Measurements from ENCODE around the gene MATN1.
A peak's percentile ranks its signal among the peaks of the same experiment; 100 is the strongest.

MATN1 gene

DNA sequence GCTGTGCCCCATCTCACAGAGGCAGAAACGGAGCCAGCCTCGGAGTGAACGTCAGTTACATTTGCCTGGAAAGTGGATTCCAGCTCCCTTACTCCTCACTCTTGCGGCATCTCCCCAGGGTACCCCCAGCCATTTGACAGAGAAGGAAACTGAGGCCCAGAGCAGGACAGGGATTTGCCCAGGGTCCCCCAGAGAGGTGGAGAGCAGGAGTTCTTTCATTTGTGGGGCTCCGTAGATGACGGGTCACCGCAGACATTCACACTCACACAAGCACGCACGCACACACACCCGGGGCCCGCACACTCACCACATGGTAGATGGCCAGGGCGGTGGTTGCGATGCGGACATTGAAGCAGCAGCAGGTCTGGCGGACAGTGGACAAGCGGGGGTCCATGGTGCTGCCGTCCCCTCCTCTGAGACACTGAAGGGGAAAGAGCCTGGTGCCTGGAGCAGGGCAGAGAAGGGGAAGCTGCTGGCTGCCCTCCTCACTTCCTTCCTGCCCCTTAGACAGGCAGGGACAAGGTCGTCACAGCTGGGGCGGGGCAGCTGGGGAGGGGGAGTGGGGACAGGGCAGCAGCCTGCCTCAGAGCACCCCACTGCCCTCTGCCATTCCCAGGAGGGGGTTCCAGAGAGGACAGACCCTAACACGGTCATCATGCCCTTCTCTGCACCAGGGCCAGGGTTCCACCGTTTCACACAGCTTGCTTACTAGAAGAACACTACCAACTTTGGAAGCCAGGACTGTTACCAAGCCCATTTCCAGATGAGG is 34.2 kb upstream of the MATN1 start, which contains the start of gene LAPTM5:
Gene LAPTM5, minus strand, starts transcription at position 423 of the 769 bp plus-strand sequence. Its CDS starts 29 bp downstream, at position 394.
- DNase-seq: peak; percentile 73

DNA sequence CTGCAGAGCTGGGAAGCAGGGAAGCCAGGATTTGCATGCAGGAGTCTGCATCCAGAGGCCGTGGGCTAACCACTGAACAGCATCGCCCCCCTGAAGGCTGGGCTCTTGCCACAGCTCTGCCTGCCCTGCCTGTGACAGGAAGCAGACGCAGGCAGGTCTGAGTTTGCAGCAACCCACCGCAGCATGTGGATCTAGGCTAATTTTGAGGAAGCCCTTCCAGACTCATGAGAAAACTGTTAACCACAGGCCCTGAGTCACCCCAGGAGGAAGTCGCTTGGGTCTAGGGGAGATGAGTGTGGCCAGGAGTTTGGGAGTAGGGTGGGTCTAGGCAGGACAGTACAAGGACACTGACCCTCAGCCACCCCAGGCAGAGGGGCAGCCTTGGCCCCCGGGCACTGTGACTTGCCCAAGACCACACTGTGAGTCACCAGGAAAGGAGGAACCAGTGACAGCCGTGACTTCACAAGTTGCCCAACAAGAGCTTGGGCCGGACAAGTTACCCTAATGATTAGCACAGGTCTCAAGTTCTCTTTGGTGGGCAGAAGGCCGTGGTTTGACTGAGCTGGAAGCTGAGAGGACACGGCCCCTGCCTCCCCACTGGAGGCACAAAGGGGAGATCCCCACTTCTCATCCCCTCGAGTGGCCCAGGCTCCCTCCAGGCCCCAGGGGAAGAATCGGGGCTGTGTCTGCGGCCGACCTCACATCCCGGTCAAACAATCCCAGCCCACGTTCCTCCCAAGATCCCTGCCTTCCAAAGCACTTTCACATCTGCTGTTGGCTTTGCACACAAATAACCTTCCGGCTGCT is 33.4 kb upstream of the MATN1 start:
- peak; percentile 94 for DNase-seq

- no peak for DNase-seq
Measured at GRCh38 chr1:30756206-30756544, 32.8 kb upstream of the MATN1 start.

DNA sequence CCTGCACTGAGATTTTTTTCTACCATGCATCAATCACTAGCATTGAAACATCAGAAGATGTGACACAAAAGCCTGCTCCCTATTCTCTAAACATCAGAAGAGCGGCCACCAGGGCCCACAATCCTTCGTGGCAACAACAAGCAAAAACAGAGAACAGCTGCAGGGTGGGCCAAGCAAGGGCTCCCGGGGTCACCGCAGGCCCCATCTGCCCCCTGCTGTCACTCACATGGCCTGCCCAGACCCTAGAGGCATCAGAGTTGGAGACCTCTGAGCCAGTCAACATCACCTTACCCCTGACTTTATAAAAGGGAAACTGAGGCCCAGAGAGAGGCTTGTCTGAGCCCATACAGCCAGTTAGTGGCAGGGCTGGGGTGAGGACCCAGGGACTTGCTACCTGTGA is 32.4 kb upstream of the MATN1 start:
- DNase-seq: no peak

GRCh38 chr1:30755334-30755733 is 31.9 kb upstream of the MATN1 start:
- DNase-seq: no peak

- no peak for DNase-seq
Measured at GRCh38 chr1:30754684-30755171, 31.3 kb upstream of the MATN1 start.

DNA sequence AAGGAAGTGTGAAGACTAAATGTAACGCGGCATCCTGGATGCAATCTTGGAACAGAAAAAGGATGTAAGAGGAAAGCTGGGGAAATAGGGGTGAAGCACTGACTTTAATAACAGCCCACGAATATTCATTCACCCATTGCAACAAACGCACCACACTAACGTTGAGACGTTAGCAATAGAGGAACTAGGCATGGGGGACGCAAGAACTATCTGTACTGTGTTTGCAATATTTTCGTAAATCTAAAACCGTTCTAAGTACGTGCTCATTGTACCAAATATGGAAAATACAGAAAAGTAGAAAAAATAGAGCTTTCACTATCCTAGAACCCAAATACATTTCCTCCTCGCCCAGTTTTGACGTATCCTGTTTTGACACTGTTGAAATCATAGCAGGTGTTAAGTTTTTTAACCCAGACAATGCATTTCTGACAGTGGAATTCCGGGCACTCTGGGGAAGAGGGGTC is 30.3 kb upstream of the MATN1 start:
- DNase-seq: no peak

DNA sequence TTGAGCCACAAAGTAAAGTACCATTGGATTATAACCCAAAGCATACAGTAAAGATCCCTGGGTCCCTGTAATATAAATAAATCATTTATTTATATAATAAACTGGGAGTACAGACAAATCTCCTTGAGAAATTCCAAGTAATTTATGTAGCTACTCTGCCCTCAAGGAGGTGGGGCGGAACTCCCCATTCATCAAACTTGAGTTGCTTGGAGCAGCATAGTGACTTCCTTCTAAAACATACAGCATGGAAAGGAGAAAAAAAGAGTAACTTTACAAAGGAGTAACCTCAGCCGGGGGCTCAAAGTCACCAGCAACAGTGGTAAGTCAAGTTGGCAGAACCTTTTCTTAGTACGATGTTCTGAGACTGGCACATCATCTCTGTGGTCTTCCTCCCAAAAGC is 29.7 kb upstream of the MATN1 start:
- no peak for DNase-seq

DNA sequence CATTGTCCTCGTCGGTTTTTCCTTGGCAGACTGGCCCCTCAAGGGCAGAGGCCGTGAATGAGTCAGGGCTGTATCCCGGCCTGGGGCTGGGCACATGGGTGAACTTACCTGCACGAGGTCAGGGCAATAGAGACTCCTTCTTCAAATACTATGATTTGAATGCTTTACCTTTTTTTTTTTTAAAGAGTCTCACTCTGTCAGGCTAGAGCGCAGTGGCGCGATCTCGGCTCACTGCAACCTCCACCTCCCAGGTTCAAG is 29.2 kb upstream of the MATN1 start:
- DNase-seq: no peak

DNA sequence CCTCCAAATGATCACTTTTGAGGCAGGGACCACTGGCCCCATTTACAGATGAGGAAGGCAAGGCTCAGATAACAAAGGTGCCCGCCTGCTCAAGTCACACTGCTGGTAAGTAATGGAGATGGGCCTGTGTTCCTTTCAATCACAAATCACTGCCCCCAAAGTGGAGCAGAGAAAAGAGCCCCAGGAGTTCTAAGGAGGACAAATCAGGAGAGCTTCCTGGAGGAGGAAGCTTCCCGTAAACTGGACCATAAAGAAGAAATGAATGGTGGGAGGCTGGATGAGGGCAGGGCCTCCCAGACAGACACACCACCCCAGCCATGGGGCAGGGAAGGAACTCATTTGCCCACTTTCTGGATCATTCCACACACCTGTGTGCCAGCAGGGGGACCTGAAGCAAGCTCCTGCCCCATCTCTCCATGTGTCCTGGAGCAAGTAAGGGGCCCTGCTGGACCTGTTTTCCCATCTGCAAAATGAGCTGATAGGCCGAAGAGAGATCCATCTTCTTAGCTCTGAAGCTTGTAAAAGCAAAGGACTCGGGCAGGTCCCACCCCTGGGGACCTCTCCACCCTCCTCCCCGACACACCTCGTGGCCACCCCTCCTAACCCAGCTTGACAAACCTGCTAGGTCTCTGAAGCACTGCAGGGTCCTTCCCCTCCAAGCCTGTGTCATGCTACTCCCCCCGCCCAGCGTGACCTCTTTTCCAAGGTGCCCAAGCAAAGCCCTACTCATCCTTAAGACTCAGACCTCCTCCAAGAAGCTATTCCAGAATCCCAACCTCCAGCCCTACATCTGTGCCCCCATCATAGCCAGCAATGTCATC is 28.7 kb upstream of the MATN1 start:
- DNase-seq: no peak

DNA sequence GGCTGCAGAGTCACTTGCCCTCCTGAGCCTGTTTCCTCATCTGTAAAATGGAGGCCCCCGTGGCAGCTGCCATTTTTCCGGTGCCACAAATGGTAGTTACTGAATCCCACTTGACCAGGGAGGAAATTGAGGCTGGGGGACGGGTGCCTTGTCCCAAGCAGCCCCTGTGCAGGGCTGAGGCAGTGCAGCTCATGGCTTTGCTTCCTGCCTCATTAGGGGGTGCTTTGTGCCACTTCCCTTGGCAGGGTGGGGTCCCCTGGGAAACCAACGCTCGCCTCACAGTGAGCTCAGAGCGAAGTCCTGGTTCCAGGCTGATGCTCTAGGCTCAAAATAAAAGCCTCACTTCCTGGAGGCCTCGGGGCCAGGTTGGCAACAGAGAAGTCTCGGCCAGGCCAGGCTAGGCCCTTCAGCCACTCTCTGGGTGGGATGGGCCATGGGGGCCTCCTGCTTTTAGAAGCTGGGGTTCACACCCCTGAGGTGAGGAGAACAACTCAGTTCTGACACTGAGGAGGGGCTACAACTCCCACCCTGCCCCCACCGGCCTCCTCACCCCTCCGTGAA is 27.4 kb upstream of the MATN1 start:
- DNase-seq: no peak

- DNase-seq: no peak
Measured at GRCh38 chr1:30749691-30750583, 26.6 kb upstream of the MATN1 start.

- no peak for DNase-seq
Measured at GRCh38 chr1:30748699-30749401, 25.5 kb upstream of the MATN1 start.

- DNase-seq: no peak
Measured at GRCh38 chr1:30748098-30748698, 24.8 kb upstream of the MATN1 start.

DNA sequence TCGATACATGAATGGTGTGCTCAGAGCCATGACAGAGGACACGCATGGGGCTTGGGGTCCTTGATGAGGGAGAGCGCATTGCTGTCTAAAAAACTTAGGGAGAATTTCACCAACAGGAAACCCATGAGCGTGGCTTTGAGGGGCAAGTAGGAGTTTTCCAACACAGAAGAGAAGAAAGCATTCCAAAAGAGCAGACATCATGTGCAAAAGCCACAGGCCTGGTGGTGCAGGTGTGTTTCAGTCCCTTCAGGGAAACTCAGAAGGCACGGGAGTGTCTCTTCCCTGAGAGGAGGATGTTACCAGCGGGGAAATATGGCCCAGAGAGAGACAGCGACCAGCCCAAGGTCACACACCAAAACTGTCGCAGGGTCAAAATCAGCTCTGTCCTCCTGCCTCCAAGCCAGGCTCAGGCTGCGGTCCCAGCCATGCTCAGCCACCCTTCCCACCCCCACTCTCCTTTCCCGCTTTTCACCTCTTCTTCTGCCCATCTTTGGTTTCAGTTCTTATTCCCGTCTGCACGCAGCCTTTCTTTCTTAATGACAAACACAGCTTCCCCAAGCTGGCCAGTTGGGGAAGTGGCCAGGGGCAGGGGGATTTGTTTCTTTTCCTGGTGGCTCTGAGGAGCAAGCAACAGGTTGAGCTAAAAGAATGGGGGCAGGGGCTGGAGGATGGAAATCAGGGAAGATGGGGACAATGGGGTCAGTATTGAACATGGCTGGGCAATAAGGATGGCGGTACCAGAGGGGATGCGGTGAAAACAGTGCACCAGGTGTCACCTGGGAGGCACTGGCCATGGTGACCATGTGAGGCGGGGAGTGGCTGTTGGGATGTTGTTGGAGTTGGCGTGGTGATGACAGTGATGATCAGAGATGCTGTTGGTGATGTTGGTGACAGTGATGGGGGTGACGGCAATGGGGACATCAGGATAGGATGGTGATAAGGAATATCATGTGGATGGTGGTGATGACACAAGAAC is 23.9 kb upstream of the MATN1 start:
- no peak for DNase-seq

DNA sequence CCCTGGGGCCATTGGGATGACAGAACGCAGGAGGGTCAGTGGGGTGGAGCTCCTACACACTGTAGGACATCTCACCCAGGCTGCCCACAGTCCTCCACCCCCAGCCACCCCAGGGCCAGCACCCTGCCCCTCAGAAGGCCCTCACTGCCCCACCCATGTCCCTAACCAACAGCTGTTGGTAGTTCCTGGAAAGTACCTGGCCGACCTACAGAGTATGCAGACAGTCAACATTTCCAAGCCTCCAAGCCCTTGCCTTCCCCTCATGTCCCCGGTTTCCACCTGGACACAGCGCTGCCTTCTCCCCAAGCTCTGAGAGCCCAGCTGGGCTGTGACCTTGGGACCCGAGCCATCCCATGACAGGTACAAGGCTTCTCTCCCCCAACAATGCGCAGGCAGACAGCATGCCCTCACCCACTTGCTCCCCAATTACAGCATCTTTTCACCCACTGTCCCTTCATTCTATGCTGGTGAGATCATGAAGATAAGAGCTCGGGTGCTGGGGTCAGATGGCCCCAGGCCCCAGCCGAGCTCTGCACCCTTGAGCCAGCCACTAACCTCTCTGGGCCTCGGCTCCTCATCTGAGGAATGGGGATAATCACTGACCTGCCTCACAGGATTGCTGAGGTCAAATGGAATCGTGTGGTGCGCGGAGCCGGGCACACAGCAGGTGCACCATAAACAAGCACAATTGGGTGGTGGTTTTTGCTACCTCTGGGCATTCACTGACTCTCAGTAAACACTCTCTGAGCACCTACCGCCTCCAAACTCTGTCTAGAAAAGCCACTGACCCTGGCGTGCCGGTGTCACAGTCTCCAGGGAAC is 23.0 kb upstream of the MATN1 start:
- DNase-seq: no peak

- no peak for DNase-seq
Measured at GRCh38 chr1:30745834-30746208, 22.4 kb upstream of the MATN1 start.

GRCh38 chr1:30745156-30745833 is 21.9 kb upstream of the MATN1 start:
- DNase-seq: no peak
